ENCODE results near the gene C1orf105.

GRCh38 chr1:172470149-172470548, 49.7 kb downstream of the C1orf105 start:
- TF ChIP-seq CTCF (IDR thresholded peaks at IDR 0.05) (no peak), POLR2A (IDR thresholded peaks at IDR 0.05) (no peak), EP300 (IDR thresholded peaks at IDR 0.05) (no peak)
